CD4-positive, alpha-beta T cell treated with Interleukin-10 for 1 hour (primary cell): Measurements from ENCODE around the gene RABL6.
"Not testable (repeated sequence)": the region's sequence is repeated elsewhere in the genome, so short reads cannot be mapped to it uniquely, and the experiment has no call there.

Source experiments
- DNase-seq: peaks from one replicate; pipeline ENCODE4 v3.0.0-alpha.2; 2020

RABL6 gene

DNA sequence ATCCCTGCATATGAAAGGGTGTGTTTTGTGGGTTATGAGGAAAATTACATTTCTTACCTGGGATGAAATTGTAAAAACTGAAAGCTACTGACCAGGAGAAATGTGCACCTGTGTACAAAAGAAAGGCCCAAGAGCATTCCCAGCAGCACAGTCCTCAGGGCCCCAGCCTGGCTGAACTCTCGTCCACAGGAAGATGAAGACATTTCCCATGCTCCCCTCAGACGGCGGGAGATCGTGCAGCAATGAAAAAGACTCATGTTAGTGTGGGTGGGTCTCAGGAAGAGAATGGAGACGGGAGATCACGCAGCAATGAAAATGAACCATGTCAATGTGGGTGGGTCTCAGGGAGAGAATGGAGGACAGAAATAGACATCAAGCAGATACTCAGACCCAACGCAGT lies 30.8 kb upstream of the RABL6 start:
- DNase-seq = no peak

- no peak for DNase-seq
Measured at GRCh38 chr9:136777359-136777758, 30.4 kb upstream of the RABL6 start.

DNA sequence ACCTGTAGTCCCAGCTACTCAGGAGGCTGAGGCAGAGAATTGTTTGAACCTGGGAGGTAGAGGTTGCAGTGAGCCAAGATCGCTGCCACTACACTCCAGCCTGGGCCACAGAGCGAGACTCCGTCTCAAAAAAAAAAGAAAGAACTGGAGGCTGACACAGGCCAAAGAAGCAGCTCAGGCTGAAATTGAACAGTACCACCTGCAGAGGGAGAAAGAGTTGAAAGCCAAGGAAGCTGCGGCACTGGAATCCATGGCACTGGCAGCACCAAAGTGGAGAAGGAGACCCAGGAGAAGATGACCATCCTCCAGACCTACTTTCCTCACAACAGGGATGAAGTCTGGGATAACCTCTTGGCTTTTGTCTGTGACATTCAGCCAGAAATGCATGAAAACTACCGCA lies 27.9 kb upstream of the RABL6 start:
- DNase-seq = no peak

- no peak for DNase-seq
Measured at GRCh38 chr9:136782452-136782851, 25.3 kb upstream of the RABL6 start.

DNA sequence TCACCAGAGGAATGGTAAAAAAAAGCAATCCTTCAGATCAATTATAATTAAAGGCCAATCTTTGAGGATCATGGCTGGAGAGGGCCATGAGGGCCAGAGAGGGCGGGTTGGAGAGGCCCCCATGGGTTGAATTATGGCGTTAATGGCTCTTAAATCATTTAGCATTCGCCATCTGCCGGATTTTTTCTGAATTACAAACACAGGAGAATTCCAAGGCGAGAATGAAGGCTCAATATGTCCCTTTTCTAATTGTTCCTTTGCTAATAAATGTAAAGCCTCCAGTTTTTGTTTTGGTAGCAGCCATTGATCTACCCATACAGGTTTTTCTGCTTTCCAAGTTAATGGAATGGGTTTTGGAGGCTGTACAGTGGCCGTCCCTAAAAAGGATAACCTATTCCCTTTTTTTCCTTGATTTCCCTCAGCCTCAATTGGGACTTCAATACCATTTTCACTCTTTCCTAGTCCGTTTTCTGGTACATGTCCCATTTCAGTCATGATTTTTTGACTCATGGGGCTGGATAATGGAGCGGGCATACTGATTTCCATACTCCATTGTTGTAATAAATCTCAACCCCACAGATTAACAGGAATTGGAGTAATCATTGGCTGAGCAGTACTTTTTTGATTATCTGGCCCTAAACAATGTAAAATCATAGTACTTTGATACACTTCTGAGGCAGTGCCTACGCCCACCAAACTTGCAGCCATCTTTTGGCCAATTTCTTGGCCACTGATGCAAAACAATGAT lies 23.3 kb upstream of the RABL6 start:
- peak; percentile 47 for DNase-seq

DNA sequence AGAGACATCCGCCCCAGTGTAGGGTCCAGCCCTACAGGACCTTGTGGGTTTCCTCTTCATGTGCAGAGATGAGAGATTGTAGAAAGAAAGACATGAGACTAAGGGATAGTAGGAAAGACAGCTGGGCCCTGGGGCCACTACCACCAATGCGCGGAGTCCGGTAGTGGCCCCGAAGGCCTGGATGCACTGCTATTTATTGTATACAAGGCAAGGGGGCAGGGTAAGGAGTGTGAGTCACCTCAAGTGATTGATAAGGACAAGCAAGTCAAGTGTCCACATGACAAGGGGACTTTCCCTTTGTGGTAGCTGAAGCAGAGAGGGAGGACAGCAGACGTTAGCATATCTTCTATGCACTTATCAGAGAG lies 22.8 kb upstream of the RABL6 start:
- peak; percentile 58 for DNase-seq

- not testable (repeated sequence) for DNase-seq
Measured at GRCh38 chr9:136785565-136786355, 22.0 kb upstream of the RABL6 start.

DNA sequence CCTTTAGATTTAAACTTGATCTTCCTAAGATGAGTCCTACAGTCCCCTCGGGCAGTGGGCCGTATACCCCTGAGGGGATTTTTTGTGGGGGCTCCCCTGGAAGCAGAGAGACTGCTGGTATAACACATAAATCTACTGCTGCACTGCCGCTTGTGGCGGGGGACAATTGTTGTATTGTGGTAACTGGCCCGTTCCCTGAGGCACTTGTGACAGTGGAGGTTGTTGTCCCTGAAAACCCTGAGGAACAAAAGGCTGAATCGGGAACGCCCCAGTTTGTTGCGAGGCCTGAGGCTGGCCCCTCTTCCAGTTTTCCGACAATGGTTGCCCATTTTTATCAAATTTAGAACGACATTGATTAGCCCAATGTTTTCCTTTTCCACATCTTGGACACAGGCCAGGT lies 21.3 kb upstream of the RABL6 start:
- DNase-seq = no peak

- not testable (repeated sequence) for DNase-seq
Measured at GRCh38 chr9:136786983-136787382, 20.8 kb upstream of the RABL6 start.

GRCh38 chr9:136787690-136788400 lies 19.9 kb upstream of the RABL6 start:
- peak; percentile 83 for DNase-seq

GRCh38 chr9:136788644-136789522 lies 18.9 kb upstream of the RABL6 start:
- not testable (repeated sequence) for DNase-seq

GRCh38 chr9:136789523-136789937 lies 18.2 kb upstream of the RABL6 start:
- no peak for DNase-seq

DNA sequence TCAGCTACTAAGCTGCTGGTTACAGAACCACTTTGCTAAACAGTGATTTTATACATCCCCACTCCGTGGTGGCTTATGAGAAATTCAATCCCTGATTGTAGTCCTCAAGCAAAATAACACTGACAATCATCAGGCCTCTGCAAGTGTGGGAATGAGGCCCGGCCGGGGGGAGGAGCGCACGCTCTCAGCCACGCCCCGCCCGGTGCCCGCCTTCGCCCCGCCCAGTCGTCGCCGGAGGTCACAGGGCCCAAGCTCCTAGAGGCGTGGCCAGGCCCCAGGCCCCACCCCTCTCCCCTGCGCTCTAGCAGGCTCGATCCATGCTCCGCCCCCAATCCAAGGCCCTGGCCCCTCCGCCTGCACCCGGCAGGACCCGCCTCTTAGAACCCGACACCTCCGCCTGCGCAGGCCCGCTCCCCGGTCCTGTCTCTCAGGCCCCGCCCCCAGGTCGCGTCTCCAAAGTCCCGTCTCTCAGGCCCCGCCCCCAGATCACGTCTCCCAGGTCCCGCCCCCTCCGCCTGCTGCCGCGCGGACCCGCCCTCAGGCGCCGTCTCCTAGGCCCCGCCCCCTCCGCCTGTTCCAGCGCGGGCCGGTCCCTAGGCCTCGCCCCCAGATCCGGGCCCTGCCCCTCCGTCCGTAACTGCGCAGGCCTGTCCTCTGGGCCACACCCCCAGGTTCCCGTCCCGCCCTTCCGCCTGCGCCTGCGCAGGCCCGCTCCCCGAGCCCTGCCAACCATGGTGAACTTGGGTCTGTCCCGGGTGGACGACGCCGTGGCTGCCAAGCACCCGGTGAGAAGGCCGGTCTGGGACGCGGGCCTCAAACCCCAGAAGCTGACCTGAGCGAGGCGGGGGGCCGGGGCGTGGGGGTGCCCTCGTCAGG lies 16.9 kb upstream of the RABL6 start, which contains the start of gene TMEM141:
Gene TMEM141, plus strand, starts transcription at position 705 of the 876 bp plus-strand sequence. Its CDS starts 27 bp downstream, at position 732.
- DNase-seq = peak; percentile 99

DNA sequence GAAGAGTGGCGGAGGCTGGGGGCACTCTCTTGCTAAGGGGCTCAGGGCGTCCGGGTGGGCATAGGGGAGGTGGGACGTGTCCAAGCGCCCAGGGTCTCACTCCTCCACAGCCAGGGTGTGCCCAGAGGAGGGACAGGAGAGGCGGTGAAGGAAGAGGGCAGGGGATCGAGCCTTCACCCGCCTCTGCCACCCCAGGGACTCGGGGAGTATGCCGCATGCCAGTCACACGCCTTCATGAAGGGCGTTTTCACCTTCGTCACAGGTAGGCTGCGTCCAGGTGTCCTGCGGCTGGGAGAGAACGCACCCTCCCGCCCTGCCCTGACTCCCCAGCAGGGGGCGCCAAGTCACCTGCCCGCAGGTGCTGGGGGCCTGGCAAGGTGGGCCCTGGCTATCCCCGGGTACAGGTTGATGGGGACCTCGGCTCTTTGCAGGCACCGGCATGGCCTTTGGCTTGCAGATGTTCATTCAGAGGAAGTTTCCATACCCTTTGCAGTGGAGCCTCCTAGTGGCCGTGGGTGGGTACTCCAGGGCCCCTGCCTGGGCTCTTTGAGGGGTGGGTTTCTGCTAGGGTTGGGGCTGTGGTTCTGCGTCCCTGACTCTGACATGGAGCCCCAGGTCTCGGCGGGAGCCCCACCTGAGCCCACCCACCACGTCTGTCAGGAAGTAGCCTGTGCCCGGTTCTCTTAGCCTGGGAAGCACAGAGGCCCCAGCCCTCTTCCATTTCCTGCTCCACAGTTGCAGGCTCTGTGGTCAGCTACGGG lies 16.1 kb upstream of the RABL6 start:
- DNase-seq = peak; percentile 78

DNA sequence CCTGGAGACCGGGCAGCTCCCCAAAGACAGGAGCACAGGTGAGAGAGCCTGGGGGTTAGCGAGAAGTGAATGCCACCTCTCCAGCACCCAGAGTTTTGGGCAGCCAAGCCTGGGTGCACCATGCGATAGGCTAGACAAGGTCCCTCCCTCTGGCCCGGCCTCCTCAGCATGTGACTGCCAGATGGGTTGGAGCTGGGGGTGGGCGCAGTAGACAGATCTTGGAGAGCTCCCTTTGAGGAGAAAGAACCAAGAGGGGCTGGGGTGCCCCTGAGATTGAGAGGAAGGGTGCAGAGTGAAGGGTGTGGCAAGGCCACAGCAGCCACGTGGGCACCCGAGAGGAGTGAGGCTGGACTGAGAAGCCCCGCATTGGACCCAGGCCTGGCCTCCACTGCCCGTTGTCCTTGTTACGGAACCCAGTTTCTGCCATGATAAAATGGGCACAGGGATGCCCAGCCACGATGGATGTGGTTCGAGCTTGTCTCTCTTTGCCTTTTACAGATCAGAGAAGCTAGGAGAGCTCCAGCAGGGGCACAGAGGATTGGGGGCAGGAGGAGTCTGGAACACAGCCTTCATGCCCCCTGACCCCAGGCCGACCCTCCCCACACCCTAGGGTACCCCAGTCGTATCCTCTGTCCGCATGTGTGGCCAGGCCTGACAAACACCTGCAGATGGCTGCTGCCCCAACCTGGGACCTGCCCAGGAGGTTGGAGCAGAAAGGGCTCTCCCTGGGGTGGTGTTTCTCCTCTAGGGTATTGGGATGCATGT lies 15.2 kb upstream of the RABL6 start:
- DNase-seq = no peak

DNA sequence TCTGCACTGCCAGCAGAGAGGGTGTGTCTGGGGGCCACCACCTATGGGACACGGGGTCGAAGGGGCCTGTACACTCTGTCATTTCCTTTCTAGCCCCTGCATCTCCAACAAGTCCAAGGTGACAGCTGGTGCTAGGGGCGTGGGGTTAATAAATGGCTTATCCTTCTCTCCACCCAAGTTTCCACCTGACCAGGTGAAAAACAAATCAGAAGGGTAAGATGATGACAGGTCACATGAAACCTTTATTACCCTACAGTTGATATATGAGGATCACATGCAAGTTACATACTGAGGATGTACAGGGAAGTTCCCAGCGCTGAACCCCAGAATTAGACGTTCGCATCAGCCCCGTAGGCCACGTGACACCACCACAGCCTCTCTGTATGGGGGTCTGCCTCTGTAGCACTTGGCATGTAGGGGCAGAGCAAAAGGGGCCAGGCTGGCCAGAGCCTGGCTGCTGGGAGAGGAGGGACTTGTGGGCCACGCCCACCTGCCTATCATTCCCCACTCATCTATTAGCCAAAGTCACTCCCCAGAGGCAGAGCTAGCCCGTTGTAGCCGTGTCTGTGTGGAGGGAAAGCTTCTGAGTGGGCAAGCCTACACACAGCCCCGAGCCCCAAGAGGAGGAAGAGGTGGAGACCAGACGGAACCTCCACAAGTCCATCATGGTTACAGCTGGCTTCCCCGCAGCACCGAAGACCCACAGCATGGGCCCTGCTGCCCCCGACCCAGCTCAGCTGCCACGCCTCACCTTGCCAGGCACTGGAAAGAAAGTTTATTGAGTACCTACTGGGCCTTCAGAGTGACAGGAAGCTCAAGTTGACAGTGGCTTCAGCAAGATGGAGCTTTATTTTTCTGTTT lies 14.4 kb upstream of the RABL6 start:
- DNase-seq = no peak

- DNase-seq = no peak
Measured at GRCh38 chr9:136794281-136794999, 13.3 kb upstream of the RABL6 start.

- DNase-seq = no peak
Measured at GRCh38 chr9:136795000-136795348, 12.8 kb upstream of the RABL6 start.
